WTC11 (cell line): Measurements from ENCODE around the gene CYP2F1. TPM values are rescaled to one million over a fixed set of nuclear protein-coding genes. Genes with fewer than 3 reads are reported as not detected.

Source experiments
- ATAC-seq: fragments of 200-7000 bp; cut with Tn5 transposase; 2 replicates; pipeline ENCODE4 v1.10.0; 2021; ENCODE audit warnings: mild to moderate bottlenecking, moderate library complexity
- CTCF ChIA-PET: fragments of 300-600 bp; sonication (Branson Sonifier 250); formaldehyde crosslinking; loops from one replicate; lab custom pipeline; 2021; ENCODE audit warnings: antibody characterized with exemption; lab: Charles Lee
- POLR2A ChIA-PET: fragments of 350-600 bp; sonication (Branson Sonifier 250); formaldehyde crosslinking; loops from one replicate; lab custom pipeline; 2021; ENCODE audit warnings: antibody characterized with exemption; lab: Charles Lee
- DNase-seq: peaks from one replicate; pipeline ENCODE4 v3.0.0; 2021; ENCODE audit warnings: low spot score
- H3K27ac Mint-ChIP-seq: 2 replicates; pipeline ENCODE4 v1.8.0; 2021; ENCODE audit warnings: mixed read lengths
- H3K27me3 Mint-ChIP-seq: 2 replicates; pipeline ENCODE4 v1.8.0; 2021; ENCODE audit warnings: low read depth, mild to moderate bottlenecking, moderate library complexity, mixed read lengths
- H3K36me3 Mint-ChIP-seq: 2 replicates; pipeline ENCODE4 v1.8.0; 2021; ENCODE audit warnings: mixed read lengths
- H3K4me1 Mint-ChIP-seq: 2 replicates; pipeline ENCODE4 v1.8.0; 2022; ENCODE audit warnings: mixed read lengths
- H3K4me3 Mint-ChIP-seq: 2 replicates; pipeline ENCODE4 v1.8.0; 2021; ENCODE audit warnings: mild to moderate bottlenecking, moderate library complexity, mixed read lengths
- H3K9me3 Mint-ChIP-seq: 2 replicates; pipeline ENCODE4 v1.8.0; 2021; ENCODE audit warnings: mixed read lengths
- NFE2L1 ChIP-seq: sonication (generic); formaldehyde crosslinking; IDR thresholded peaks from 2 replicates; pipeline ENCODE4 v1.8.1; 2023; ENCODE audit warnings: missing genetic modification reagents
- NFYB ChIP-seq: sonication (generic); formaldehyde crosslinking; conservative IDR thresholded peaks from 2 replicates; pipeline ENCODE4 v1.8.0; 2022; ENCODE audit warnings: low read depth, missing genetic modification reagents
- SOX15 ChIP-seq: fragments of 250-450 bp; sonication (Bioruptor Pico); IDR thresholded peaks from 2 replicates; pipeline ENCODE4 v1.9.0; 2021; ENCODE audit warnings: mild to moderate bottlenecking
- ZNF671 ChIP-seq: fragments of 250-450 bp; sonication (Bioruptor Pico); IDR thresholded peaks from 2 replicates; pipeline ENCODE4 v1.8.0; 2021; ENCODE audit warnings: mild to moderate bottlenecking
- total RNA-seq: library from RNA; stranded (reverse); gene quantifications from 3 replicates; pipeline ENCODE4 v1.2.3, GENCODE V29; 2021
- TF ChIP-seq, protein P1 (sequence below): sonication (generic); formaldehyde crosslinking; IDR thresholded peaks from 2 replicates; pipeline ENCODE4 v1.8.0; 2023; ENCODE audit warnings: missing genetic modification reagents, mild to moderate bottlenecking, borderline replicate concordance
- TF ChIP-seq, protein P2 (sequence below): sonication (generic); formaldehyde crosslinking; IDR thresholded peaks from 2 replicates; pipeline ENCODE4 v1.8.0; 2022; ENCODE audit warnings: mild to moderate bottlenecking, missing genetic modification reagents
- TF ChIP-seq, protein P3 (sequence below): sonication (generic); formaldehyde crosslinking; conservative IDR thresholded peaks from 2 replicates; pipeline ENCODE4 v1.8.1; 2023; ENCODE audit warnings: mild to moderate bottlenecking, low read depth, missing genetic modification reagents, moderate library complexity
- TF ChIP-seq, protein P4 (sequence below): fragments of 200-600 bp; IDR thresholded peaks from 2 replicates; pipeline ENCODE4 v1.8.0; 2022; ENCODE audit warnings: antibody characterized with exemption
- TF ChIP-seq, protein P5 (sequence below): sonication (generic); formaldehyde crosslinking; conservative IDR thresholded peaks from 2 replicates; pipeline ENCODE4 v1.8.1; 2022; ENCODE audit warnings: mild to moderate bottlenecking, missing genetic modification reagents
- TF ChIP-seq, protein P6 (sequence below): sonication (generic); formaldehyde crosslinking; IDR thresholded peaks from 2 replicates; pipeline ENCODE4 v1.8.0; 2022; ENCODE audit warnings: mild to moderate bottlenecking, missing genetic modification reagents
- TF ChIP-seq, protein P7 (sequence below): fragments of 250-450 bp; sonication (Bioruptor Pico); IDR thresholded peaks from 2 replicates; pipeline ENCODE4 v1.9.0; 2021; ENCODE audit warnings: mild to moderate bottlenecking, borderline replicate concordance
- TF ChIP-seq, protein P8 (sequence below): fragments of 250-450 bp; sonication (Bioruptor Pico); IDR thresholded peaks from 2 replicates; pipeline ENCODE4 v1.8.0; 2021; ENCODE audit warnings: mild to moderate bottlenecking

The CYP2F1 gene
- total RNA-seq, 1 experiment from 2014 or later, result 0.24 TPM

DNA sequence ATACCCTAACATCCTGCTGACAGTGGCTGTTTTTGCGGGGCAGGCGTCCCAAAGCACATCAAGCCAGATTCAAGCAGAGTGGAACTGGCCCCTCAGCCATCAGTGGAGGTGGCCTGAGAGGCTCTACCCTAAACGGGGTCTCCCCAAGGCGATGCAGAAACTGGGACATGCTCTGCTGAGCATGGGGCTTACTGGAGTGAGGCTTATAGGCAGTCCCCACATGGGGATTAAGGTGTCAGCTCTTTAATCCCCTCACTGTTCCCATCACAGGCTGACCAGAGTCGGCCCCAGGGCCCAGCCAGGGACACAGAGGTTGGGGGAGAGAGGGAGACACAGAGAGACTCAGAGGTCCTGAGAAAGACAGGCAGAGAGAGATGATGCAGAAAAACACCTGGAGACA is 17.0 kb downstream of the CYP2F1 start (continued):
- TF ChIP-seq, protein P1, sequence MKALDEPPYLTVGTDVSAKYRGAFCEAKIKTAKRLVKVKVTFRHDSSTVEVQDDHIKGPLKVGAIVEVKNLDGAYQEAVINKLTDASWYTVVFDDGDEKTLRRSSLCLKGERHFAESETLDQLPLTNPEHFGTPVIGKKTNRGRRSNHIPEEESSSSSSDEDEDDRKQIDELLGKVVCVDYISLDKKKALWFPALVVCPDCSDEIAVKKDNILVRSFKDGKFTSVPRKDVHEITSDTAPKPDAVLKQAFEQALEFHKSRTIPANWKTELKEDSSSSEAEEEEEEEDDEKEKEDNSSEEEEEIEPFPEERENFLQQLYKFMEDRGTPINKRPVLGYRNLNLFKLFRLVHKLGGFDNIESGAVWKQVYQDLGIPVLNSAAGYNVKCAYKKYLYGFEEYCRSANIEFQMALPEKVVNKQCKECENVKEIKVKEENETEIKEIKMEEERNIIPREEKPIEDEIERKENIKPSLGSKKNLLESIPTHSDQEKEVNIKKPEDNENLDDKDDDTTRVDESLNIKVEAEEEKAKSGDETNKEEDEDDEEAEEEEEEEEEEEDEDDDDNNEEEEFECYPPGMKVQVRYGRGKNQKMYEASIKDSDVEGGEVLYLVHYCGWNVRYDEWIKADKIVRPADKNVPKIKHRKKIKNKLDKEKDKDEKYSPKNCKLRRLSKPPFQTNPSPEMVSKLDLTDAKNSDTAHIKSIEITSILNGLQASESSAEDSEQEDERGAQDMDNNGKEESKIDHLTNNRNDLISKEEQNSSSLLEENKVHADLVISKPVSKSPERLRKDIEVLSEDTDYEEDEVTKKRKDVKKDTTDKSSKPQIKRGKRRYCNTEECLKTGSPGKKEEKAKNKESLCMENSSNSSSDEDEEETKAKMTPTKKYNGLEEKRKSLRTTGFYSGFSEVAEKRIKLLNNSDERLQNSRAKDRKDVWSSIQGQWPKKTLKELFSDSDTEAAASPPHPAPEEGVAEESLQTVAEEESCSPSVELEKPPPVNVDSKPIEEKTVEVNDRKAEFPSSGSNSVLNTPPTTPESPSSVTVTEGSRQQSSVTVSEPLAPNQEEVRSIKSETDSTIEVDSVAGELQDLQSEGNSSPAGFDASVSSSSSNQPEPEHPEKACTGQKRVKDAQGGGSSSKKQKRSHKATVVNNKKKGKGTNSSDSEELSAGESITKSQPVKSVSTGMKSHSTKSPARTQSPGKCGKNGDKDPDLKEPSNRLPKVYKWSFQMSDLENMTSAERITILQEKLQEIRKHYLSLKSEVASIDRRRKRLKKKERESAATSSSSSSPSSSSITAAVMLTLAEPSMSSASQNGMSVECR (CRISPR knock-in tag), result no peak
- TF ChIP-seq NFE2L1 (no peak), NFYB (CRISPR knock-in tag) (no peak)
- TF ChIP-seq, protein P2, sequence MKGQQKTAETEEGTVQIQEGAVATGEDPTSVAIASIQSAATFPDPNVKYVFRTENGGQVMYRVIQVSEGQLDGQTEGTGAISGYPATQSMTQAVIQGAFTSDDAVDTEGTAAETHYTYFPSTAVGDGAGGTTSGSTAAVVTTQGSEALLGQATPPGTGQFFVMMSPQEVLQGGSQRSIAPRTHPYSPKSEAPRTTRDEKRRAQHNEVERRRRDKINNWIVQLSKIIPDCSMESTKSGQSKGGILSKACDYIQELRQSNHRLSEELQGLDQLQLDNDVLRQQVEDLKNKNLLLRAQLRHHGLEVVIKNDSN (CRISPR knock-in tag), result no peak
- TF ChIP-seq, protein P3, sequence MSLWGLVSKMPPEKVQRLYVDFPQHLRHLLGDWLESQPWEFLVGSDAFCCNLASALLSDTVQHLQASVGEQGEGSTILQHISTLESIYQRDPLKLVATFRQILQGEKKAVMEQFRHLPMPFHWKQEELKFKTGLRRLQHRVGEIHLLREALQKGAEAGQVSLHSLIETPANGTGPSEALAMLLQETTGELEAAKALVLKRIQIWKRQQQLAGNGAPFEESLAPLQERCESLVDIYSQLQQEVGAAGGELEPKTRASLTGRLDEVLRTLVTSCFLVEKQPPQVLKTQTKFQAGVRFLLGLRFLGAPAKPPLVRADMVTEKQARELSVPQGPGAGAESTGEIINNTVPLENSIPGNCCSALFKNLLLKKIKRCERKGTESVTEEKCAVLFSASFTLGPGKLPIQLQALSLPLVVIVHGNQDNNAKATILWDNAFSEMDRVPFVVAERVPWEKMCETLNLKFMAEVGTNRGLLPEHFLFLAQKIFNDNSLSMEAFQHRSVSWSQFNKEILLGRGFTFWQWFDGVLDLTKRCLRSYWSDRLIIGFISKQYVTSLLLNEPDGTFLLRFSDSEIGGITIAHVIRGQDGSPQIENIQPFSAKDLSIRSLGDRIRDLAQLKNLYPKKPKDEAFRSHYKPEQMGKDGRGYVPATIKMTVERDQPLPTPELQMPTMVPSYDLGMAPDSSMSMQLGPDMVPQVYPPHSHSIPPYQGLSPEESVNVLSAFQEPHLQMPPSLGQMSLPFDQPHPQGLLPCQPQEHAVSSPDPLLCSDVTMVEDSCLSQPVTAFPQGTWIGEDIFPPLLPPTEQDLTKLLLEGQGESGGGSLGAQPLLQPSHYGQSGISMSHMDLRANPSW, result no peak
- TF ChIP-seq, protein P4, sequence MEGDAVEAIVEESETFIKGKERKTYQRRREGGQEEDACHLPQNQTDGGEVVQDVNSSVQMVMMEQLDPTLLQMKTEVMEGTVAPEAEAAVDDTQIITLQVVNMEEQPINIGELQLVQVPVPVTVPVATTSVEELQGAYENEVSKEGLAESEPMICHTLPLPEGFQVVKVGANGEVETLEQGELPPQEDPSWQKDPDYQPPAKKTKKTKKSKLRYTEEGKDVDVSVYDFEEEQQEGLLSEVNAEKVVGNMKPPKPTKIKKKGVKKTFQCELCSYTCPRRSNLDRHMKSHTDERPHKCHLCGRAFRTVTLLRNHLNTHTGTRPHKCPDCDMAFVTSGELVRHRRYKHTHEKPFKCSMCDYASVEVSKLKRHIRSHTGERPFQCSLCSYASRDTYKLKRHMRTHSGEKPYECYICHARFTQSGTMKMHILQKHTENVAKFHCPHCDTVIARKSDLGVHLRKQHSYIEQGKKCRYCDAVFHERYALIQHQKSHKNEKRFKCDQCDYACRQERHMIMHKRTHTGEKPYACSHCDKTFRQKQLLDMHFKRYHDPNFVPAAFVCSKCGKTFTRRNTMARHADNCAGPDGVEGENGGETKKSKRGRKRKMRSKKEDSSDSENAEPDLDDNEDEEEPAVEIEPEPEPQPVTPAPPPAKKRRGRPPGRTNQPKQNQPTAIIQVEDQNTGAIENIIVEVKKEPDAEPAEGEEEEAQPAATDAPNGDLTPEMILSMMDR, result no peak

DNA sequence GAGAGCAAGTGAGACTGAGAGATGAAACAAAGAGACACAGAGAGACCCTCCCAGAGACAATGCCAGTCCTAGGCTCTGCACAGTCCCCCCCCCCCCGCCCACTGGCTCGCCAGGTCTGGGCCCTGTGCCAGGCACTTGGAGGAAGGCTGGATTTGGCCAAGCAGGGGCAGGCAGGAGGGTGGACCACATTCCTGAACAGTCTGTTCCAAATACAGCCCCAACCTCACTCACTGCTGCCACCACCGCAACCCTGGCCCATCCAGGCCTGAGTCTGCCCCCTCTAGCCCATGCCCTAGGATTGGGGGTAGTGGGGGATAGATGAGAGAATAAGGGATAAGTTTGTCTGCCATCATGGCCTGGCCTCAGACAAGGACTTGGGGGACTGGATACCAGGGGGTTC is 19.0 kb downstream of the CYP2F1 start:
- TF ChIP-seq, protein P5, sequence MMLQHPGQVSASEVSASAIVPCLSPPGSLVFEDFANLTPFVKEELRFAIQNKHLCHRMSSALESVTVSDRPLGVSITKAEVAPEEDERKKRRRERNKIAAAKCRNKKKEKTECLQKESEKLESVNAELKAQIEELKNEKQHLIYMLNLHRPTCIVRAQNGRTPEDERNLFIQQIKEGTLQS, result no peak
- TF ChIP-seq, protein P3, result no peak
- TF ChIP-seq, protein P6, sequence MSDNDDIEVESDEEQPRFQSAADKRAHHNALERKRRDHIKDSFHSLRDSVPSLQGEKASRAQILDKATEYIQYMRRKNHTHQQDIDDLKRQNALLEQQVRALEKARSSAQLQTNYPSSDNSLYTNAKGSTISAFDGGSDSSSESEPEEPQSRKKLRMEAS (CRISPR knock-in tag), result no peak
- no peak for TF ChIP-seq SOX15 (CRISPR knock-in tag)
- TF ChIP-seq, all 79 proteins: peak for 0
- H3K27ac Mint-ChIP-seq, result no peak overlapping the region
- H3K4me3 Mint-ChIP-seq, result no peak overlapping the region
- H3K36me3 Mint-ChIP-seq, result no peaks in the 10 kb centered on the region
- DNase-seq (no peak), ATAC-seq (no peak)
- ChIA-PET CTCF (no interaction called here), POLR2A (no interaction called here)
- no peaks in the 10 kb centered on the region for H3K9me3 Mint-ChIP-seq
- peaks cover 46% of the 10 kb centered on the region for H3K27me3 Mint-ChIP-seq
- H3K4me1 Mint-ChIP-seq, result peaks cover 29% of the 10 kb centered on the region

DNA sequence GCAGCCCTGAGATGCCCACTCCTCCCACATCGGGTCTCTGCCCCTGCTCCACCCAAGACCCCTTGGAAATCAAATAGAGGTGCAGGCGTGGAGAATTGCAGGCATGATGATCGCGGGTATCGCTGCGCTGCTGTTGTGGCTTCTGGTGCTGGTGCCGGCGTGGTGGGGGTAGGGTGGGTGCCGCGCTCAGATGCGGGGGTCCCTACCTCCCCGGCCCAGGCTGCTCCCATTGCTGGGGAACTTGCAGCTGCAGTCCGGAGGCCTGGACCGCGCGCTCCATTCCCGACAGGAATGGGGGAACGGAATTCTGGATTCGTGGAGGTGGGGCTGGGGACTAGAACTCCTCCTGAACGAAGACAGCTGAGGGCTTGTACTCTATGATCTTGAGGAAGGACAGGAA is 20.4 kb downstream of the CYP2F1 start:
- H3K4me1 Mint-ChIP-seq, result peaks cover 19% of the 10 kb centered on the region
- DNase-seq (peak; percentile 22), ATAC-seq (no peak)
- ChIA-PET CTCF (no interaction called here), POLR2A (no interaction called here)
- H3K4me3 Mint-ChIP-seq, result peak overlapping the region; percentile 85
- H3K27ac Mint-ChIP-seq, result no peak overlapping the region
- no peaks in the 10 kb centered on the region for H3K36me3 Mint-ChIP-seq
- no peaks in the 10 kb centered on the region for H3K9me3 Mint-ChIP-seq
- peaks cover 34% of the 10 kb centered on the region for H3K27me3 Mint-ChIP-seq
- TF ChIP-seq, protein P7, sequence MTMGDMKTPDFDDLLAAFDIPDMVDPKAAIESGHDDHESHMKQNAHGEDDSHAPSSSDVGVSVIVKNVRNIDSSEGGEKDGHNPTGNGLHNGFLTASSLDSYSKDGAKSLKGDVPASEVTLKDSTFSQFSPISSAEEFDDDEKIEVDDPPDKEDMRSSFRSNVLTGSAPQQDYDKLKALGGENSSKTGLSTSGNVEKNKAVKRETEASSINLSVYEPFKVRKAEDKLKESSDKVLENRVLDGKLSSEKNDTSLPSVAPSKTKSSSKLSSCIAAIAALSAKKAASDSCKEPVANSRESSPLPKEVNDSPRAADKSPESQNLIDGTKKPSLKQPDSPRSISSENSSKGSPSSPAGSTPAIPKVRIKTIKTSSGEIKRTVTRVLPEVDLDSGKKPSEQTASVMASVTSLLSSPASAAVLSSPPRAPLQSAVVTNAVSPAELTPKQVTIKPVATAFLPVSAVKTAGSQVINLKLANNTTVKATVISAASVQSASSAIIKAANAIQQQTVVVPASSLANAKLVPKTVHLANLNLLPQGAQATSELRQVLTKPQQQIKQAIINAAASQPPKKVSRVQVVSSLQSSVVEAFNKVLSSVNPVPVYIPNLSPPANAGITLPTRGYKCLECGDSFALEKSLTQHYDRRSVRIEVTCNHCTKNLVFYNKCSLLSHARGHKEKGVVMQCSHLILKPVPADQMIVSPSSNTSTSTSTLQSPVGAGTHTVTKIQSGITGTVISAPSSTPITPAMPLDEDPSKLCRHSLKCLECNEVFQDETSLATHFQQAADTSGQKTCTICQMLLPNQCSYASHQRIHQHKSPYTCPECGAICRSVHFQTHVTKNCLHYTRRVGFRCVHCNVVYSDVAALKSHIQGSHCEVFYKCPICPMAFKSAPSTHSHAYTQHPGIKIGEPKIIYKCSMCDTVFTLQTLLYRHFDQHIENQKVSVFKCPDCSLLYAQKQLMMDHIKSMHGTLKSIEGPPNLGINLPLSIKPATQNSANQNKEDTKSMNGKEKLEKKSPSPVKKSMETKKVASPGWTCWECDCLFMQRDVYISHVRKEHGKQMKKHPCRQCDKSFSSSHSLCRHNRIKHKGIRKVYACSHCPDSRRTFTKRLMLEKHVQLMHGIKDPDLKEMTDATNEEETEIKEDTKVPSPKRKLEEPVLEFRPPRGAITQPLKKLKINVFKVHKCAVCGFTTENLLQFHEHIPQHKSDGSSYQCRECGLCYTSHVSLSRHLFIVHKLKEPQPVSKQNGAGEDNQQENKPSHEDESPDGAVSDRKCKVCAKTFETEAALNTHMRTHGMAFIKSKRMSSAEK (CRISPR knock-in tag), result no peak
- no peak for TF ChIP-seq ZNF671
- TF ChIP-seq, protein P8, sequence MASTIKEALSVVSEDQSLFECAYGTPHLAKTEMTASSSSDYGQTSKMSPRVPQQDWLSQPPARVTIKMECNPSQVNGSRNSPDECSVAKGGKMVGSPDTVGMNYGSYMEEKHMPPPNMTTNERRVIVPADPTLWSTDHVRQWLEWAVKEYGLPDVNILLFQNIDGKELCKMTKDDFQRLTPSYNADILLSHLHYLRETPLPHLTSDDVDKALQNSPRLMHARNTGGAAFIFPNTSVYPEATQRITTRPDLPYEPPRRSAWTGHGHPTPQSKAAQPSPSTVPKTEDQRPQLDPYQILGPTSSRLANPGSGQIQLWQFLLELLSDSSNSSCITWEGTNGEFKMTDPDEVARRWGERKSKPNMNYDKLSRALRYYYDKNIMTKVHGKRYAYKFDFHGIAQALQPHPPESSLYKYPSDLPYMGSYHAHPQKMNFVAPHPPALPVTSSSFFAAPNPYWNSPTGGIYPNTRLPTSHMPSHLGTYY (CRISPR knock-in tag), result no peak
